C4-2B (cell line): ENCODE results near the gene PPP1R36.

ENCODE experiments used
- ZFX ChIP-seq: fragments of 450-650 bp; IDR thresholded peaks from 2 replicates; pipeline ENCODE4 v1.6.1; 2017
- TF ChIP-seq, protein P1 (sequence below): fragments of 450-650 bp; conservative IDR thresholded peaks from 2 replicates; pipeline ENCODE4 v1.5.1; 2017; ENCODE audit warnings: mild to moderate bottlenecking

DNA sequence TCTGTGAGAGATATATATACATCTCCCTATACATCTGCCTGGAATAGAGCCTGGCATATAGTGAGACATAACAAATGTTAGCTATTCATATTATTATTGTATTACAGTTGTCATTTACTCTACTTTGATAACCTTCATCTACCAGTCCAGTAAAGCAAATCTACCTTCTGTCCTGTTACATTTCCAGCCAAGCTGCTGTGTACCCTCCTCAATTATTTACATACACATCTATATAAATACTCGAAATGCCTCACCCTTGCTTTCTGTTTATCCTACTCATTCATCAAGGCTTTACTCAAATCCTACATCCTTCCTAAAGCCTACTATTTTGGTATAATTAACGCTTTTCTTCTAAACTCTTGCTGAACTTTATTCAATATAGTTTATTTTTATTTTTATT lies 36.5 kb upstream of the PPP1R36 start:
- TF ChIP-seq, protein P1, sequence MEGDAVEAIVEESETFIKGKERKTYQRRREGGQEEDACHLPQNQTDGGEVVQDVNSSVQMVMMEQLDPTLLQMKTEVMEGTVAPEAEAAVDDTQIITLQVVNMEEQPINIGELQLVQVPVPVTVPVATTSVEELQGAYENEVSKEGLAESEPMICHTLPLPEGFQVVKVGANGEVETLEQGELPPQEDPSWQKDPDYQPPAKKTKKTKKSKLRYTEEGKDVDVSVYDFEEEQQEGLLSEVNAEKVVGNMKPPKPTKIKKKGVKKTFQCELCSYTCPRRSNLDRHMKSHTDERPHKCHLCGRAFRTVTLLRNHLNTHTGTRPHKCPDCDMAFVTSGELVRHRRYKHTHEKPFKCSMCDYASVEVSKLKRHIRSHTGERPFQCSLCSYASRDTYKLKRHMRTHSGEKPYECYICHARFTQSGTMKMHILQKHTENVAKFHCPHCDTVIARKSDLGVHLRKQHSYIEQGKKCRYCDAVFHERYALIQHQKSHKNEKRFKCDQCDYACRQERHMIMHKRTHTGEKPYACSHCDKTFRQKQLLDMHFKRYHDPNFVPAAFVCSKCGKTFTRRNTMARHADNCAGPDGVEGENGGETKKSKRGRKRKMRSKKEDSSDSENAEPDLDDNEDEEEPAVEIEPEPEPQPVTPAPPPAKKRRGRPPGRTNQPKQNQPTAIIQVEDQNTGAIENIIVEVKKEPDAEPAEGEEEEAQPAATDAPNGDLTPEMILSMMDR: no peak
- no peak for TF ChIP-seq ZFX
